B cell (primary cell): Measurements from ENCODE around the gene SWI5. TPM values are rescaled to one million over a fixed set of nuclear protein-coding genes. Genes with fewer than 3 reads are reported as not detected.

Experiments
- ATAC-seq: fragments of 200-7000 bp; cut with Tn5 transposase; one replicate; pipeline ENCODE4 v1.10.0; 2021; ENCODE audit warnings: low read depth, mild to moderate bottlenecking, moderate number of reproducible peaks, moderate library complexity
- CTCF ChIA-PET: fragments of 350-600 bp; sonication (Branson Sonifier 250); formaldehyde crosslinking; loops from one replicate; lab custom pipeline; 2021; ENCODE audit warnings: antibody characterized with exemption, inconsistent platforms; lab: Charles Lee
- POLR2A ChIA-PET: fragments of 350-600 bp; sonication (Branson Sonifier 250); formaldehyde crosslinking; loops from one replicate; lab custom pipeline; 2021; ENCODE audit warnings: antibody characterized with exemption; lab: Charles Lee
- DNase-seq: peaks from one replicate; pipeline ENCODE4 v3.0.0; 2013
- H2AFZ ChIP-seq: 2 replicates; pipeline ENCODE4 v1.6.1; 2012; ENCODE audit warnings: mild to moderate bottlenecking, low read depth, low read length; ENCODE audit not compliant: insufficient read depth, poor library complexity, severe bottlenecking
- H3K27ac ChIP-seq, 2 donors: 1 replicate in 1 of 2; 2 replicates in 1 of 2; pipeline ENCODE4 v1.5.1; 2012 to 2013; ENCODE audit warnings: low read length in 2 of 2, mild to moderate bottlenecking in 2 of 2, moderate library complexity in 1 of 2
- H3K27me3 ChIP-seq, 4 experiments: fragments of 200-600 bp in 1 of 4; sonication (generic) in 1 of 4; replicated peaks in 1 of 4; 1 replicate in 2 of 4; 2 replicates in 2 of 4; pipeline versions ENCODE4 v1.6.1 to v1.7.0; 2013 to 2016; ENCODE audit warnings: low read length in 3 of 4, mild to moderate bottlenecking in 2 of 4, mixed read lengths in 1 of 4, moderate library complexity in 1 of 4; ENCODE audit not compliant: insufficient read depth in 4 of 4, control insufficient read depth in 3 of 4; ENCODE audit errors: control extremely low read depth in 1 of 4
- H3K36me3 ChIP-seq, 2 experiments: replicated peaks in 1 of 2; 1 replicate in 1 of 2; 2 replicates in 1 of 2; pipeline versions ENCODE4 v1.6.1 to v1.7.1; 2013; ENCODE audit warnings: low read length in 1 of 2; ENCODE audit not compliant: insufficient read depth in 2 of 2, control insufficient read depth in 1 of 2; ENCODE audit errors: control extremely low read depth in 1 of 2, extremely low read depth in 1 of 2
- H3K4me1 ChIP-seq, 2 donors: fragments of 200-600 bp in 1 of 2; sonication (generic) in 1 of 2; 1 replicate in 1 of 2; 2 replicates in 1 of 2; pipeline versions ENCODE4 v1.5.1 to v1.6.1; 2013 to 2017; ENCODE audit warnings: low read length in 2 of 2; ENCODE audit not compliant: control insufficient read depth in 2 of 2, insufficient read depth in 2 of 2
- H3K4me2 ChIP-seq: replicated peaks from 2 replicates; pipeline ENCODE3; 2012; ENCODE audit warnings: mild to moderate bottlenecking, low read depth, low read length; ENCODE audit not compliant: poor library complexity, severe bottlenecking
- H3K4me3 ChIP-seq, 5 experiments: fragments of 200-600 bp in 1 of 5; sonication (generic) in 1 of 5; 1 replicate in 3 of 5; 2 replicates in 2 of 5; pipeline versions ENCODE4 v1.5.1 to v1.7.0; 2011 to 2016; ENCODE audit warnings: low read length in 4 of 5, mild to moderate bottlenecking in 4 of 5, low read depth in 2 of 5, control low read depth in 1 of 5, moderate library complexity in 1 of 5; ENCODE audit not compliant: insufficient read depth in 1 of 5; ENCODE audit errors: control extremely low read depth in 1 of 5, extremely low read depth in 1 of 5
- H3K79me2 ChIP-seq: fragments of 200-600 bp; sonication (generic); one replicate; pipeline ENCODE4 v1.6.0; 2016; ENCODE audit warnings: low read length; ENCODE audit not compliant: control insufficient read depth, insufficient read depth
- H3K9ac ChIP-seq: fragments of 200-600 bp; sonication (generic); 2 replicates; pipeline ENCODE4 v1.6.1; 2017; ENCODE audit warnings: mild to moderate bottlenecking, low read length, moderate library complexity
- H3K9me3 ChIP-seq, 3 donors: one replicate each; pipeline versions ENCODE4 v1.6.1 to v1.7.1; 2013; ENCODE audit warnings: low read length in 2 of 3; ENCODE audit not compliant: control insufficient read depth in 2 of 3, insufficient read depth in 1 of 3; ENCODE audit errors: control extremely low read depth in 1 of 3
- H4K20me1 ChIP-seq: 2 replicates; pipeline ENCODE4 v1.6.0; 2012; ENCODE audit warnings: mild to moderate bottlenecking, low read length; ENCODE audit not compliant: insufficient read depth, control insufficient read depth, poor library complexity, severe bottlenecking
- H3K27ac Mint-ChIP-seq: one replicate; pipeline ENCODE4 v1.8.0; 2021; ENCODE audit warnings: mixed read lengths
- H3K27me3 Mint-ChIP-seq: one replicate; pipeline ENCODE4 v1.8.0; 2021; ENCODE audit warnings: mixed read lengths
- H3K4me1 Mint-ChIP-seq: one replicate; pipeline ENCODE4 v1.8.0; 2021; ENCODE audit warnings: mixed read lengths
- H3K4me3 Mint-ChIP-seq: one replicate; pipeline ENCODE4 v1.8.0; 2021; ENCODE audit warnings: mixed read lengths
- H3K9me3 Mint-ChIP-seq: one replicate; pipeline ENCODE4 v1.8.0; 2022; ENCODE audit warnings: mixed read lengths; ENCODE audit not compliant: insufficient read depth
- EZH2 ChIP-seq: IDR thresholded peaks from 2 replicates; pipeline ENCODE4 v1.6.1; 2012; ENCODE audit warnings: borderline replicate concordance, low read depth, mild to moderate bottlenecking, moderate library complexity, low read length; ENCODE audit not compliant: insufficient read depth, poor library complexity, severe bottlenecking
- WGBS: methylation state at CpG from one replicate; pipeline ENCODE4 v1.1.5; 2013; ENCODE audit warnings: missing lambda C conversion rate; ENCODE audit not compliant: insufficient coverage; 5-methylcytosine and 5-hydroxymethylcytosine counted together
- intact Hi-C: fragments of 100-400 bp; cut with micrococcal nuclease; formaldehyde crosslinking; loops from one replicate; pipeline ENCODE4 v1.10.0; 2022
- polyA plus RNA-seq: library from polyadenylated mRNA; depleted of rRNA; stranded (reverse); fragments of >200 nt; gene quantifications from 2 replicates; pipeline ENCODE4 v1.2.3, GENCODE V29; 2012
- total RNA-seq, 2 donors: library from RNA; stranded (reverse); fragments of 120-200 nt in 1 of 2; gene quantifications; 1 replicate in 1 of 2; 2 replicates in 1 of 2; pipeline versions ENCODE4 v1.2.3 to v1.2.4, GENCODE V29; 2013 to 2022
- TF ChIP-seq, protein P1 (sequence below): fragments of 200-600 bp; IDR thresholded peaks from one replicate; pipeline ENCODE4 v1.8.0; 2022; ENCODE audit warnings: antibody characterized with exemption, mild to moderate bottlenecking

The SWI5 gene
- total and polyA plus RNA-seq, 2 donors (not counting 1 experiment from before 2014, with no cell fraction given): 8.6 to 23.3 TPM

DNA sequence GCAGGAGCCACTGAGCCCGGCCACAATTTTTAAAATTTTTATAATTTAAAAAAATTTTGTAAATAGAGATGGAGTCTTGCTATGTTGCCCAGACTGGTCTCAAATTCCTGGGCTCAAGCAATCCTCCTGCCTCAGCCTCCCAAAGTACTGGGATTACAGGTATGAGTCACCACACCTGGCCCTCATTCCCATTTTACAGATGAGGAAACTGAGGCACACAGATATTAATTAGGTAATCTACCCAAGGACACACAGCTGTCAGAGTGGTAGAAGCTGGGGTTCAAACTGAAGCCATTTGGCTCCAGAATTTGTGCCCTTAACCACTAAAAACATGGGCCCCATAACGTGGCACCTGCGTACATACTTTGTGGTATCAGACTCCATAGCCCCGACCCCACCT lies 38.6 kb downstream of the SWI5 start:
- no peak for TF ChIP-seq EZH2
- Mint-ChIP-seq H3K4me3 (no peak overlapping the region), H3K27me3 (no peaks in the 10 kb centered on the region), H3K27ac (no peak overlapping the region), H3K9me3 (no peaks in the 10 kb centered on the region), H3K4me1 (no peaks in the 10 kb centered on the region)
- H2AFZ ChIP-seq: no peak overlapping the region
- H3K27ac ChIP-seq: no peak overlapping the region
- H3K4me1 ChIP-seq: no peaks in the 10 kb centered on the region
- CTCF ChIA-PET: no interaction called here
- no peaks in the 10 kb centered on the region for H4K20me1 ChIP-seq
- DNase-seq (no peak), ATAC-seq (no peak)
- H3K36me3 ChIP-seq: peaks cover 0 to 50% of the 10 kb centered on the region in 2 experiments
- H3K9ac ChIP-seq: no peak overlapping the region
- H3K27me3 ChIP-seq: no peaks in the 10 kb centered on the region
- POLR2A ChIA-PET: no interaction called here
- no peaks in the 10 kb centered on the region for H3K79me2 ChIP-seq
- WGBS: no CpG with 5 or more reads among the region's 4 CpGs
- H3K4me3 ChIP-seq: no peak overlapping the region
- intact Hi-C loops: no loop called here
- no peak overlapping the region for H3K4me2 ChIP-seq
- no peaks in the 10 kb centered on the region for H3K9me3 ChIP-seq

DNA sequence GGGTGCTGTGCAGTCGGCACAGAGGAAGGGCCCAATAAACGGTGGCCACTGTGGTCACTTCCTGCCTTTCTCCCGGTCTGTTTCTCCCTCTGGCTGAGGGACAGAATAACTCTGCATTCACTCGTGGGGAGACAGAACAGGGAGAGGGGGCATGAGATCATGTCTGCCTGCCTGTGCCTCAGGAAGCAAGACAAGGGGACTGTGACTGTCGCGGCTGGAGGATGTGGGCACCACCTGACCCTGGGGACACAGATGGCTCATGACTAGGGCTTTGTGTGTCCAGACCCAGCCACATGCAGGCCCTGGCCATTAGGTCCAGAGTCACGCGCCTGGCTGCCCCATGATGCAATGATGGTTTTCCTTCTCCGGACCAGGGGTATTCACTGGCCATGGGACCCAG lies 40.3 kb downstream of the SWI5 start:
- peaks cover 2 to 3% of the 10 kb centered on the region in 2 donors for H3K4me1 ChIP-seq
- DNase-seq: no peak
- 89% methylated on average over 8 of the region's 9 CpGs for WGBS
- H3K27me3 ChIP-seq: no peaks in the 10 kb centered on the region
- ATAC-seq: no peak
- Mint-ChIP-seq H3K27me3 (no peaks in the 10 kb centered on the region), H3K27ac (no peak overlapping the region), H3K9me3 (no peaks in the 10 kb centered on the region), H3K4me3 (no peak overlapping the region), H3K4me1 (no peaks in the 10 kb centered on the region)
- no peaks in the 10 kb centered on the region for H3K9me3 ChIP-seq
- ChIA-PET POLR2A (no interaction called here), CTCF (no interaction called here)
- H3K9ac ChIP-seq: no peak overlapping the region
- no peaks in the 10 kb centered on the region for H4K20me1 ChIP-seq
- H3K4me3 ChIP-seq: no peak overlapping the region
- H3K27ac ChIP-seq: no peak overlapping the region
- intact Hi-C loops: no loop called here
- peaks cover 0 to 42% of the 10 kb centered on the region in 2 experiments for H3K36me3 ChIP-seq
- H3K4me2 ChIP-seq: no peak overlapping the region
- no peak overlapping the region for H2AFZ ChIP-seq
- no peak for TF ChIP-seq EZH2
- TF ChIP-seq, protein P1, sequence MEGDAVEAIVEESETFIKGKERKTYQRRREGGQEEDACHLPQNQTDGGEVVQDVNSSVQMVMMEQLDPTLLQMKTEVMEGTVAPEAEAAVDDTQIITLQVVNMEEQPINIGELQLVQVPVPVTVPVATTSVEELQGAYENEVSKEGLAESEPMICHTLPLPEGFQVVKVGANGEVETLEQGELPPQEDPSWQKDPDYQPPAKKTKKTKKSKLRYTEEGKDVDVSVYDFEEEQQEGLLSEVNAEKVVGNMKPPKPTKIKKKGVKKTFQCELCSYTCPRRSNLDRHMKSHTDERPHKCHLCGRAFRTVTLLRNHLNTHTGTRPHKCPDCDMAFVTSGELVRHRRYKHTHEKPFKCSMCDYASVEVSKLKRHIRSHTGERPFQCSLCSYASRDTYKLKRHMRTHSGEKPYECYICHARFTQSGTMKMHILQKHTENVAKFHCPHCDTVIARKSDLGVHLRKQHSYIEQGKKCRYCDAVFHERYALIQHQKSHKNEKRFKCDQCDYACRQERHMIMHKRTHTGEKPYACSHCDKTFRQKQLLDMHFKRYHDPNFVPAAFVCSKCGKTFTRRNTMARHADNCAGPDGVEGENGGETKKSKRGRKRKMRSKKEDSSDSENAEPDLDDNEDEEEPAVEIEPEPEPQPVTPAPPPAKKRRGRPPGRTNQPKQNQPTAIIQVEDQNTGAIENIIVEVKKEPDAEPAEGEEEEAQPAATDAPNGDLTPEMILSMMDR: no peak
- peaks cover 2% of the 10 kb centered on the region for H3K79me2 ChIP-seq
